GM21390 (cell line): ENCODE results near the gene TMED4.
"Not testable (repeated sequence)": the region's sequence is repeated elsewhere in the genome, so short reads cannot be mapped to it uniquely, and the experiment has no call there.

Experiments
- ATAC-seq: cut with Tn5 transposase; IDR thresholded peaks from one replicate; pipeline ENCODE4 v1.9.1; 2021; ENCODE audit not compliant: unreplicated experiment

TMED4 gene

DNA sequence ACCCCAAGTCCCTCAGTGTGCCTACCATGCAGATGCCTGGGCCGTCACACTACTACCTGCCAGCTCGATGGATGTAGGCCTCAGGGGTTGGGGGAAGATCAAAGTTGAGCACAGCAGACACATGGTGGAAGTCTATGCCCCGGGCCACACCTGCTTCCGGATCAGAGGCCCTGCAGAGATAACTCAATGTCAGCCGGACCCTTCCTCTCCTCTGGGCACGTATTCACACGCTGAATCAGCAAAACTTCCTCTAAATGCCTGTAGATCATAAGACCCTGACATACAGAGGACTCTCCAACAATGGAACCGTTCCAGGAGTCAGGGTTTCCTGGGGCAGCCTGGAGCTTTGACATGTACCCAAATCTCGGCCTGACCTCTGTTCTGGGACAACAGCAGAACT, 12.1 kb downstream of the TMED4 start:
- ATAC-seq = no peak

DNA sequence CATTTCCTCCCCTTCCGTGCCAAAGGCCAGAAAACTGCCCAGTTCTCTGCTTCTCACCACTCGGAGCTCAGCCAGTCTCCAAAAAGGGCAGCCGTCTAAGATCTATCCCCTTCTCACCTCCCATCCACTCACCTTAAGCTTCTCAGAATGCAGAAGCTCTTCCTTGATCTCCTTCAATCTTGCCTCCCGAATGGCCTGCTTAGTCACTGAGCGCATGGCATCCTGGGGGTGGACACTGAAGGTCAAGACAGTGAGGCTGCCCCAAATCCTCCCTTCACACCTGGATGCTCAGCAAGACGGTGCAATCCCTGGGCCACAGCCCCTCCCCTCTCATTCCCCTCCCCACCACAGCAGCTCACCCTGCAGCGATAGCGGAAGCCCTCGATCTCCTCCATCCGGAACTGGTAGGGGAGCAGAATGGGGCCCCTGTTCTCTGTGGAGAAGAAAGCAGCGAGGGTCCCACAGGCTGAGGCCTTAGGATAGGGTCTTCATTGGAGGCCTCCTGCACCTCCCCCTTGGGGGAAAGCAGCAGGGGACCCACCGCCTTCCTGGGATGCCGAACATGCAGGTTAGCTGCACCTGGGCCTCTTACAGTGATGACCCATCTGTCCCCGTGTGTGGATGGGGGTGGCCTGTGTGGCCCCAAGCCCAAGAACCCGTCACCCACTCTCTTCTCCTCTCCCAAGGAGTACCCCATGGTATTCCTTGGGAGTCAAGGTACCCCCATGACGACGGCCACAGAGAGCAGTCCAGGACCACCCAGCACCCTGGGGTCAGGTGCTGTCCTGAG, 13.1 kb downstream of the TMED4 start:
- no peak for ATAC-seq

DNA sequence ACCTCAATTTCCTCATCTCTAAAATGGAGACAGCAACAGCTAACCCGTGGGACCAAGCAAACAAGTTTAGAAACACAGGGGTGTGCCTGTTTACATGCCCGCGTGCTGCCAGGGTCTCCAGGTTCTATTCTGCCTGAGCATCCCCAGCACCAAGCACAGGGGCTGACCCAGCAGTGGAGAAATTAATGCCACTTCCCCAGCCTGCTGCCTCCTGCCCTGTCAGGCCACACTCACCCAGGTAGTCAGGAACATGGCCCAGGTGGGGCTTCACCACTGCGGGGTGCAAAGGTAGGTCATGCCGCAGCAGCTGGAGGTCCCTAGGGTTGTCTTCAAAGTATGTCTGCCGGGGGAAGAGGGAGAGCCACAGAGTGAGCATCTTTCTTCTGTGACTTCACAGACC, 14.1 kb downstream of the TMED4 start:
- no peak for ATAC-seq

DNA sequence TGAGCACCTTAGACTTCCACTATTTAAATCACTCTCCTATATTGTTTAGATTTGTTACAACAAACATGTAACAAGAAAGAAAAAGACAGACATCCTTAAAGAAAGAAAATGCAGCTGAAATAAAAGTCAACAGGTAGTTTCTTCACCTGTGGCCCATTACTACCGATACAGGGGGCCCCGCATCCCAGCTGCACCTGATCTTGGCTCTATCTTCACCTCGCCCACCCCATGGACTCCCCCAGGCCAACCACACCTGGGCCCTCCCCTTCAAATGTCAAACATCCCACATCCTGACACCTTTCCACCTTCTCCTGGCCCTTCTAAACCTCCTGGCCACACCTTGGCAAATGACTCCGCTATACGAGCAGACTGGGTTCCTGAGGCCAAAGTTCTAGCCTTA, 15.4 kb downstream of the TMED4 start:
- no peak for ATAC-seq

DNA sequence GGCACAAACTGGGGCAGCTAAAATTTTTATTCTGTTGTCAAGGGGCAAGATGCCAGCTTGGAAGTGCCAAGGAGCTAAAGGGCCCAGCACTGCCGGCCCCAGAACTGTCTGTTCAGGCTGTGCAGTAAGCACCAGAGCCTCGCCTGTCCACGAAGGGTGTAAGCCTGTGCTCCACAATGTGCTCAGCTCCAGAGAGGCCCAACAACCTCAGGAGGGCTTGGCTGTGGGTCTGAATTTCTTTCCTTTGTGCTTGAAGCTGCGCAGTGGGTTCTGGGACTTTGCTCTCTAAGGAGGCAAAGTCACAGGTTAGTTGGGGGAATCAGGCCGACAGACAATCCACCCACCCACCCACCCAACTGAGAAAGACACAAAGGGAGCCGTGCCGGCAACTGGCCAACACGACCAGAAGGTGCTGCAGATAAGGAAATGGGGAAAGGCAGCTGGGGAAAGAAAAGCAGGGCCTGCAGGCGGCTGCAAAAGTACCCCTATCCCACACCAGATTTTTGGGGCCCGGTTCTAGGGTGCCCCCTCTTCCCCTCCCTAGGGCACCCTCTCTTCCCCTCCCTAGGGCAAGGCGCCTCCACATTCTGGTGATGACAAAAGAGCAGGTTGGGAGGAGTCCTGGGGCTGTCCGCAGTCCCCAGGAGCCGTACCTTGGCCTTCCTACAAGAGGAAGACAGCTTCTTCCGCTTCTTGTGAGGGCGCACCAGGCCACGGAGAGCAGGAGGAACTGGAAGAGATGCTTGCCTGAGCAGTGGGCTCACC, 16.1 kb downstream of the TMED4 start:
- peak; percentile 21 for ATAC-seq

DNA sequence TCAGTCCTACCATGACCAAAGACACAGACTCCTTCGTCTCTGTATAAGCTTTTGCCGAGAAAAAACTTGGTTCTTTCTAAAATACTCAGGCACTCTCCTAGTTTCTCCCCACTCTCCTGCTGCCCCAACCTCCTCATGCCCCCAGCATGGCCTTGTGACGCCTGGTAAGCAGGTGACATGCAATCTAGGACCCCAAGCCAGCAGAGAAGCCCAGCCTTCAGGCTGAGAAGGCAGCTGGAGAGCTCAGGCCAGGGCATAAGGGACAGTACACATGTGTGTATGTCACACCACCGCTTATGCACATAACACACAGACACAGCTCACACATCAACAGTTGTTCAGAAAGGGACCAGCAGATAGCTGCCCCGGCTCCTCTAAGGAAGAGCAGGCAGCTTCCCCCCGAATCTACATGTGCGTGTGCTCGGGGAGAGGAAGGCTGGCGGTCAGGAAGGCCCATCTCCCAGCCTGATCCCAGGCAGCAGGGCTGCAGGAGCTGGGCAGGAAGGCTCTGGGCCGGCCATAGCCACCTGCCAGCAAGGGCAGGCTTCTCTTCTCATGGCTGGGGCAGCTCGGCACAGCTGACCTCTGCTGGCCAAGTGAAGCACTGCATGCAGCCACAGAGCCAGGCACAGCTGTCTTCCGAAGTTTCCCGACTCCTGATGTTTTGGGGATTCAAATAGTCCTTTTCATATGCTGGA, 16.8 kb downstream of the TMED4 start:
- ATAC-seq = peak; percentile 71

DNA sequence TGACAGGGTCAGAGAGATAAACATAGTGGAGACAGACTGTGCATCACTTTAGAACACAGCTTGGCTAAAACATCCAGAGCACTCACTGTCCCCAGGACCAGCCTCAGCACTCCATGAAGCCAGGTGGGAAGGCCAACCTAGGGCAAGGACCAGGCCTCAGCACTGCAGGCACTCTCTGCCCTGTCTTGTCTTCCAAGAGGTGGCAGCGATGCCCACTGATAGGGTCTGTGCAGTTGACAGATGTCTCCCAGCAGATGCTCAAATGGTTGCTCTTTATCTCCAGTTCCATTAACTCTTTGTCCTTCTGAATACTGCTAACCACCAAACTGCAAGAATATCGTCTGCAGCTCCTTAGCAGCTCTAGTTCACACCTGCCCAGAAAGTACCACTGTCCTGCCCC, 17.4 kb downstream of the TMED4 start:
- no peak for ATAC-seq

DNA sequence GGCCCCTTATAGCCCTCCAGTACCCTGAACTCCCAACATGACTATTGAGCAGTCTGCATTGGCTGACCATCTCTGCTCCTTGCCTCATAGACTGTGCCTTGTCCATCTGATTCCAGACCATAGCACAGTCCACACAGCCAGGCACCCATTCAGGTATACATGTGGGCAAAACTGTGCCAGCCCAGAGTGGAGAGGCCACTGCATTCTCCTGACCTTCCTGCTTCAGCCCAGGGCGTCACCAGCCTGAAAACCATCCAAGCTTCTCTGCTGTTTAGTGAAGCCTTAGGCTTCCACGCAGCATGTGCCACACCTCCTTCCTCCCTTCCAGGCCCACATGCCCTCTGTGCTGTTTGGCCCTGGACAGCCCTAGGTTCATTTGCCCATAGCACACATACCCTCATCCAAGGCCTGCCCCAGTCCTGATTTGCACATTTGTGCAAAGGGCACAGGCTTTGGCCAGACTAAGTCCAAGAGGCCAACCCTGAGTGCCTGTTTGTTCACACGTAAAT, 18.8 kb downstream of the TMED4 start:
- ATAC-seq = no peak

DNA sequence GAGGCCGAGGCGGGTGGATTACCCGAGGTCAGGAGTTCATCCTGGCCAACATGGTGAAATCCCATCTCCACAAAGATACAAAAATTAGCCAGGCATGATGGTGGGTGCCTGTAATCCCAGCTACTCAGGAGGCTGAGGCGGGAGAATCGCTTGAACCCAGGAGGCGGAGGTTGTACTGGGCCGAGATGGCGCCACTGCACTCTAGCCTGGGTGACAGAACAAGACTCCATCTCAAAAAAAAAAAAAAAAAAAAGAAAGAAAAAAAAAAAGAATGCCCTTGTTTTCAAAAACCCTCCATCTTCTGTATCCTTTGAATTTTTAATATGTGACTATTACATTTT, 19.4 kb downstream of the TMED4 start:
- not testable (repeated sequence) for ATAC-seq

DNA sequence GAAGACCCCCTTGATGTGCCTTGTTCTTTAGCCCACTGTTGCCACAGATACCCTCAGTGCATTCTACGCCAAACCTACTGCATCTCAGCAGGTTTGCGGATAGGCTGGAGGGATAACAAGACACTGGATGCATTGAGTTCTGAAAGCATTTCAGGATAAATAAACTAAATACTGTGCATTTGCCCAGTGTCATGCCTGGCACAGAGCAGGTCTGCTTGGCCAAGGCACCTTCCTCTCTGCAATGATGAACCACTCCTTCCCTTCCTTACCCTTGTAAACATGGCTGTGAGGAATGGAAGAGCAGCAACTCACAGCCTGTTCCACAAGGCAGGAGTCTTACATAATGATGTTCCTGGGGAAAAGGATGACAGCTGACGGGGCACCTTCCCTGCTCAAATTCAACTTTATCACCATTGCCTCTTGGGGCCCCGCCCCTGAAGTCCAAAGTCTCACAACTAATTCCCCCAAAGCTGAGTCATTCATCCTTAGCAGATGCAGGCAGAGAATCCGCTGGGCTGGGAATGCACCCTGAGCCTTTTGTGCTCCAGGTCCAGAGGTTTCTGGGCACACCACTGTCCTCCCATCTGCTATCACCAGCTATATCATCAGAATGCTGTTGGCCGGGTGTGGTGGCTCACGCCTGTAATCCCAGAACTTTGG, 19.9 kb downstream of the TMED4 start:
- ATAC-seq = no peak

DNA sequence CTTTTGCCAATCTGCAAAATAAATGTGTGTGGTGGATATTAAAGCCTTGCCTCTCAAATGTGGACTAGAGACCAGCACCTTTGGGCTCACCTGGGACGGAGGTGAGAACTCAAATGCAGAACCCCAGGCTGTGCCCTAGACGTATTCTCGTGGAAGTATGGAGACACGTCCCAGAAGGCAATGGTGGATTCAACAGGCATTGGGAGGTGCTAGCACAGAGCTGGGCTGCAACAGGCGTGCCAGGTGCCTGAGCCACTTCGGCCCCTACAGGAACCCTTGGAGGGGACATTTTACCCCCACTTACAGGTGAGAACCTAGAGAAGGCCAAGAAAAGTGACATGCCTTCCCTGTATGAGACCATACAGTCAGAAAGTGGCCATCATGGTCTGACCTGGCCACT, 20.6 kb downstream of the TMED4 start:
- no peak for ATAC-seq

DNA sequence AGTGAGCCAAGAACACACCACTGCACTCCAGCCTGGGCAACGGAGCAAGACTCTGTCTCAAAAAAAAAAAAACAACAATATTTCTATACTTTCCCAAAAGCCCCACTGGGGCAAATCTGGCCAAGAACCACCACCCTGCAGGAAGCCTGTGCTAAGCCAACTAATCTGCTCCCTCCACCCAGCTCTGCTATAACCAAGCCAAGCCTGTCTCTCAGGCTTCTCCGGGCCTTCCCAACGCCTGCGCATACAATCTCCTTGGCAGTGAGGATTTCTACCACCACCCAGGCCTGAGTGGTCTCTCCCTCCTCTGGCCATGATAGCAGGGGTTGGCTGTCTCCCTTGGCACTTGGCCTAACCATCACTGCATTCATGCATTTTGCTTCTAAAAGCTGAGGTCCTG, 22.5 kb downstream of the TMED4 start:
- no peak for ATAC-seq

DNA sequence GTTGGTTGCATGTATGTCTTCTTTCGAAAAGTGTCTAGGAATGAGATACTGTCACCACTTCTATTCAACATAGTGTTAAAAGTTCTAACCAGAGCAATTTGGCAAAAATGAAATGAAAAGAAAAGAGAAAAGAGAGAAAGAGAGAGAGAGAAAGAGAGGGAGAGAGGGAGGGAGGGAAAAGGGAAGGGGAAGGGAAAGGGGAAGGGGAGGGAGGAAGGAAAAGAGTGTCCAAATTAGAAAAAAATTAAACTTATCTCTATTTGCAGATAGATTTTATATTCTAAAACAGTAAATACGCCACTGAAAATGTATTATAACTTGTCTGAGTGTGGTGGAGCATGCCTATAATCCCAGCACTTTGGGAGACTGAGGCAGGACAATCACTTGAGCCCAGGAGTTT, 24.5 kb downstream of the TMED4 start:
- no peak for ATAC-seq

DNA sequence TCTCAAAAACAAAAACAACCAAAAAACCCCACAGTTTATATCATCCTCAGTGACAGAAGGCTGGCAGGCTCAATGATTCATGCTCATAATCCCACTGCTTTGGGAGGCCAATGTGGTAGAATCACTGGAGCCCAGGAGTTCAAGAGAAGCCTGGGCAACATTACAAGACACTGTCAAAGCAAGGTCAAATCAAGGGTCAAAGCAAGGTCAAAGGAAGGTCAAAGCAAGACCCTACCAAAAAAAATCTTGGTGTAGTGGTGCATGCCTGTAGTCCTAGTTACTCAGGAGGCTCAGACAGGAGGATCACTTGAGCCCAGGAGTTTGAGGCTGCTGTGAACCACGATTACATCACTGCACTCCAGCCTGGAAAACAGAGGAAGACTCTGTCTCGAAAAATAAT, 26.7 kb downstream of the TMED4 start:
- no peak for ATAC-seq

DNA sequence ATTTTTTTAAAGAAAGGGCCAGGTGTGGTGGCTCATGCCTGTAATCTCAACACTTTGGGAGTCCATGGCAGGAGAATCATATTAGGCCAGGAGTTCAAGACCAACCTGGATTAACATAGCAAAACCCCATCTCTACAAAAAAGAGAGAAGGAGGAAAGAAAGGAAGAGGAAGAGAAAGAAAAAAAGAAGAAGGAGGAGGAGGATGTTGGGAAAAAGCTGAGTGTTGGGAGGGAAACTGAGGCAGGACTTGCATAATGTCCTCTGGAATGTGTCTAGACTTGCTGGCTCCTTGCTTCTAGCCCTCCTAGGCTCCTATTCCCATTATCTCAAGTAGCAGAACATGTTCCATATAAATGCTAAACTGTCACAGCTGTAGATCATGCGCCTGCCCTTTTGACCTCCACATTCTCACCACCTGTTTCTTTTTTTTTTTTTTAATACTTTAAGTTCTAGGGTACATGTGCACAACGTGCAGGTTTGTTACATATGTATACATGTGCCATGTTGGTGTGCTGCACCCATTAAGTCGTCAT, 29.5 kb downstream of the TMED4 start:
- ATAC-seq = not testable (repeated sequence)

DNA sequence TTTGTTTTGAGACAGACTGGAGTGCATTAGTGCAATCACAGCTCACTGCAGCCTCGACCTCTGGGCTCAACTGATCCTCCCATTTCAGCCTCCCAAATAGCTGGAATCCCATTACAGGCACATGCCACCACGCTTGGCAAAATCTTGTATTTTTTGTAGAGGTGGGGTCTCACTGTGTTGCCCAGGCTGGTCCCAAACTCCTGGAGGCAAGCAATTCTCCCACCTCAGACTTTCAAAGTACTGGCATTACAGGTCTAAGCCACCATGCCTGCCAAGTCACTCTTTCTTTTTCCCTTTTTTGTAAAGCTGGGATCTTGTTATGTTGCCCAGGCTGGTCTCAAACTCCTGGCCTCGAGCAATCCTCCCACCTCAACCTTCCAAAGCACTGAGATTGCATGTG, 32.6 kb downstream of the TMED4 start:
- ATAC-seq = no peak

DNA sequence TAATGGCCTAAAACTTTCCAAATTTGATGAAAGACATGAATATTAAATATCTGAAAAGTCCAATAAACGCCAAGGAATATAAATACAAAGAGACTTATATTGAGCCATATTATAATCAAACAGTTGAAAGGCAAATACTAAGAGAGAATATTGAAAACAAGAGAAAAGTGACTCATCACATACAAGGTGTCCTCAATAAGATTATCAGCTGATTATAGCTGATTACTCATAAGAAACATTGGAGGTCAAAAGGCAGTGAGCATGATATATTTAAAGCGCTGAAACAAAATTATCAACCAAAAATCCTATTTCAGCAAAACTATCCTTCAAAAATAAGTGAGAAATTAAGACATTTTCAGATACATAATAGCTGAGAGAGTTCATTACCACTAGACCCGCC, 33.1 kb downstream of the TMED4 start:
- ATAC-seq = no peak

DNA sequence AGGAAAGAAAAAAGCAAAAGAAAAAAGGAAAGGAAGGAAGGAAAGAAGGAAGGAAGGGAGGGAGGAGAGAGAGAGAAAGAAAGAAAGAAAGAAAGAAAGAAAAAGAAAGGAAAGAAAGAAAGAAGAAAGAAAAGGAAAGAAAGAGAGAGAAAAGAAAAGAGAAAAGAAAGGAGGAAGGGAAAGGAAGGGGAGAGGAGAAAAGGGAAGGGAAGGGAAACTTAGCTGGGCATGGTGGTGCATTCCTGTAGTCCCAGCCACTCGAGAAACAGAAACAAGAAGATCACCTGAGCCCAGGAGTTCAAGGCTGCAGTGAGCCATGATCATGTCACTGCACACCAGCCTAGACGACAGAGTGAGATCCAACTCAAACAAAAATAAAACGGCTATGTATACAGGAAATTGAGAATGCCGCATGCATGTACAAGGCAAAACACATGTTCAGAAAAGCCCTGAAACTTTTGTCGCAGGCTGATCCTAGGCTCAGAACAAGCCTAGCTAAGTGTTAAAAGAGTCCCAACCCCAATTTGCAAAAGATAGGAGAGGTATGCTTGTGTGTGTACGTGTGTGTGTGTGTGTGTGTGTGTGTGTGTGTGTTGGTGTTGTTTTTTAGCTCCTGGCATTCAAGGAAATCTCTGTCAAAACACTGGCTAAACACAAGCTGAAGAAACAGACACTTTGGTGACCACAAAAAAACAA, 34.3 kb downstream of the TMED4 start:
- ATAC-seq = no peak

DNA sequence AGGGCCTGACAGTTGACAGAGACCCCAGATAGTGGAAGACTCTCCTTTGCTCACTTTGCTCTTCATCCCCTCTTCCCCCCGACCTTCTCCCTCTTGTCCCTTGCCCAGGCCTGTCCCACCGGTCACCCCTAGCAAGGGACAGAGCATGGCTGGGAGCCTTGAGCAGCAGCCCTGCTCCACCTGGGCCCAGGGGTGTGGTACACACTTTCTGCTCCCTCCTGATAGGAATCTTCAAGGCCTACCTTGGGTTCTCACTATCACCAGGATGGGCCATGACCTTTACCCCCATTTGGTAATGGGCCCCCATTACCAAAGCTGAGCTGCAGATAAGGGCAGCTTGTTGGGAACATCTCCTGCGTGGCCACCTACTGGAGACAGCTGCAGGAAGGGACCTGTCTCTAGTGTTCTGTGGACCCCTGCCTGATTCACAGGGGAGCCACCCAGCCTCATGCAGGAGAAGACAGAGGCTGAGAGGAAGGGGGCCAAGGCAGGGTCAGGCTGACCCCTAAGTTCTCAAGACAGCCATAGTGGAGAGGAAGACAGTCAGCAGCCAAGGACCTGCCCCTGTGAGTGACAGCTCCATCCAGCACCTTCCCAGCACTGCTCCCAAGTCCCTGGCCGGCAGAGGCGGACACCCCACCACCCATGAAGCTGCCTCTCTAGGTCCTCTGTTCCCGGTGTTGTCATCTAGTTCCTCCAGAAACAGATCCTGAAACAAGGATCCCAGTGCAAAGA, 40.0 kb downstream of the TMED4 start:
- ATAC-seq = no peak
